Esophagus muscularis mucosa (tissue), 4 donors: Measurements from ENCODE around the gene CCDC51. TPM values are rescaled to one million over a fixed set of nuclear protein-coding genes. Genes with fewer than 3 reads are reported as not detected.

ENCODE experiments used
- DNase-seq: peaks from one replicate; pipeline ENCODE4 v3.0.0-alpha.2; 2017; ENCODE audit errors: extremely low spot score
- H3K27ac ChIP-seq, 4 donors: fragments of 200-600 bp; sonication (generic); replicated peaks in 1 of 4; 1 replicate in 3 of 4; 2 replicates in 1 of 4; pipeline ENCODE4 v1.5.1; 2016 to 2019; ENCODE audit warnings: mild to moderate bottlenecking in 1 of 4
- H3K27me3 ChIP-seq, 4 donors: fragments of 200-600 bp; sonication (generic); one replicate each; pipeline versions ENCODE4 v1.5.1 to v1.6.0; 2016 to 2019
- H3K36me3 ChIP-seq, 4 donors: fragments of 200-600 bp; sonication (generic); one replicate each; pipeline ENCODE4 v1.5.1; 2016 to 2019
- H3K4me1 ChIP-seq, 4 donors: fragments of 200-600 bp; sonication (generic); one replicate each; pipeline ENCODE4 v1.5.1; 2016 to 2019
- H3K4me3 ChIP-seq, 4 donors: fragments of 200-600 bp; sonication (generic); 1 replicate in 2 of 4; 2 replicates in 2 of 4; pipeline ENCODE4 v1.5.1; 2016 to 2019; ENCODE audit warnings: mild to moderate bottlenecking in 4 of 4, moderate library complexity in 1 of 4
- H3K9me3 ChIP-seq, 4 donors: fragments of 200-600 bp; sonication (generic); 1 replicate in 3 of 4; 2 replicates in 1 of 4; pipeline ENCODE4 v1.5.1; 2016 to 2019
- EP300 ChIP-seq: sonication (generic); formaldehyde crosslinking; IDR thresholded peaks from one replicate; pipeline ENCODE4 v1.6.1; 2017; ENCODE audit warnings: antibody characterized with exemption
- POLR2A ChIP-seq: fragments of 450-650 bp; IDR thresholded peaks from one replicate; pipeline ENCODE4 v1.6.1; 2017; ENCODE audit warnings: antibody characterized with exemption, moderate library complexity, mild to moderate bottlenecking, low read depth
- POLR2AphosphoS5 ChIP-seq, 2 donors: sonication (generic); formaldehyde crosslinking; IDR thresholded peaks; one replicate each; pipeline ENCODE4 v1.6.1; 2017; ENCODE audit warnings: antibody characterized with exemption in 2 of 2
- WGBS: methylation state at CpG from one replicate; pipeline ENCODE4 v1.1.5; 2018; 5-methylcytosine and 5-hydroxymethylcytosine counted together
- intact Hi-C: fragments of 100-400 bp; cut with DNase I; formaldehyde crosslinking; loops from one replicate; pipeline ENCODE4 v1.15.1; 2023
- total RNA-seq, 4 donors: library from RNA; depleted of rRNA; stranded (reverse); fragments of >200 nt; gene quantifications; one replicate each; pipeline versions ENCODE4 v1.1.0 to v1.2.1, GENCODE V29; 2016
- TF ChIP-seq, protein P1 (sequence below), 3 experiments: fragments of 200-600 bp in 2 of 3; fragments of 450-650 bp in 1 of 3; sonication (generic) in 2 of 3; IDR thresholded peaks; one replicate each; pipeline ENCODE4 v1.5.1; 2017 to 2019; ENCODE audit warnings: antibody characterized with exemption in 3 of 3, mild to moderate bottlenecking in 2 of 3, moderate library complexity in 1 of 3

The CCDC51 gene
- total RNA-seq, 4 donors from 2014 or later: 15.6 to 26.6 (median 23.0) TPM

DNA sequence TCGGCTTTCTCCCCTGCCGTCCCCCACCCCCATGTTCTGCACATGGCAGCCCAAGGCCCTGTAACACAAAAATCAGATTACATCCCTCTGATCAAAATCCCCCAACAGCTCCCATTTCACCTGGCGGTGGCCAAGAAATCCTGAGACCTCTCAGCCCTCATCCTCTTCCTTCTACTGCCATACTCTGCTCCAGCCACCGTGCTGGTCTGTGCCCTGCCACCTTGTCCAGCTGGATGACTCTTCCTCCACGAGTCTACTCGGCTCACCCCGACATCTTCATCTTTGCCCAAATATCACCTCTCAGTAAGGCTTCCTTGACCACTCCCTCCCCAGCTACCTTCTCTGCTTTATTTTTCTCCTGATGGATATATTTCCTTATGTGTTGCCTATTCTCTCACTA lies 3.1 kb downstream of the CCDC51 start:
- H3K4me1 ChIP-seq: peaks cover 47 to 67% (median 65%) of the 10 kb centered on the region in 4 donors
- DNase-seq: no peak

DNA sequence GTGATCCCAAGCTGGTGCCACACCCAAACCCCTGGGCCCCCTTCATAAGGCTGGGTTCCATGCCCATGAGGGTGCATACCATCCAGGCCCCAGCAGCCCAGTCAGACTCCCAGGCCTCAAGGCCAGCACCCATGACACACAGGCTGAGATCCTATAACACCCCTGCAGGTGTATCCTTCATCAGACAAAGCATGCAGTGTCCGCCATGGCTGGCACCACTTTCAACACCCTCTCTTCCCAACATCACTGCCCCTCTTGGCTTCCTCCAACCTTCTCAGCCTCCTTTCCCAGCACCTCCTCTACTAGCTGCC lies 3.5 kb downstream of the CCDC51 start:
- no peaks in the 10 kb centered on the region for H3K9me3 ChIP-seq
- no peak for DNase-seq
- WGBS: 0% methylated on average over 1 of the region's 1 CpG

More for the DNA sequence above, 3.1 kb downstream of the CCDC51 start:
- TF ChIP-seq POLR2A: no peak
- no peak for TF ChIP-seq POLR2AphosphoS5 (IDR thresholded peaks at IDR 0.05)
- TF ChIP-seq, protein P1, sequence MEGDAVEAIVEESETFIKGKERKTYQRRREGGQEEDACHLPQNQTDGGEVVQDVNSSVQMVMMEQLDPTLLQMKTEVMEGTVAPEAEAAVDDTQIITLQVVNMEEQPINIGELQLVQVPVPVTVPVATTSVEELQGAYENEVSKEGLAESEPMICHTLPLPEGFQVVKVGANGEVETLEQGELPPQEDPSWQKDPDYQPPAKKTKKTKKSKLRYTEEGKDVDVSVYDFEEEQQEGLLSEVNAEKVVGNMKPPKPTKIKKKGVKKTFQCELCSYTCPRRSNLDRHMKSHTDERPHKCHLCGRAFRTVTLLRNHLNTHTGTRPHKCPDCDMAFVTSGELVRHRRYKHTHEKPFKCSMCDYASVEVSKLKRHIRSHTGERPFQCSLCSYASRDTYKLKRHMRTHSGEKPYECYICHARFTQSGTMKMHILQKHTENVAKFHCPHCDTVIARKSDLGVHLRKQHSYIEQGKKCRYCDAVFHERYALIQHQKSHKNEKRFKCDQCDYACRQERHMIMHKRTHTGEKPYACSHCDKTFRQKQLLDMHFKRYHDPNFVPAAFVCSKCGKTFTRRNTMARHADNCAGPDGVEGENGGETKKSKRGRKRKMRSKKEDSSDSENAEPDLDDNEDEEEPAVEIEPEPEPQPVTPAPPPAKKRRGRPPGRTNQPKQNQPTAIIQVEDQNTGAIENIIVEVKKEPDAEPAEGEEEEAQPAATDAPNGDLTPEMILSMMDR (IDR thresholded peaks at IDR 0.05): no peak
- no peak for TF ChIP-seq EP300
- WGBS: 88% methylated on average over 7 of the region's 7 CpGs
- intact Hi-C loops: loop anchor here (2.0 kb wide), 1 partner anchor 164 kb away; no protein-coding TSS in a partner anchor
- Histone ChIP-seq H3K4me3 (no peak overlapping the region), H3K9me3 (no peaks in the 10 kb centered on the region), H3K27me3 (no peaks in the 10 kb centered on the region), H3K36me3 (peaks cover 3 to 20% (median 17%) of the 10 kb centered on the region in 4 donors), H3K27ac (peak overlapping the region in 2 of 4 donors; percentile 98 to 99)

DNA sequence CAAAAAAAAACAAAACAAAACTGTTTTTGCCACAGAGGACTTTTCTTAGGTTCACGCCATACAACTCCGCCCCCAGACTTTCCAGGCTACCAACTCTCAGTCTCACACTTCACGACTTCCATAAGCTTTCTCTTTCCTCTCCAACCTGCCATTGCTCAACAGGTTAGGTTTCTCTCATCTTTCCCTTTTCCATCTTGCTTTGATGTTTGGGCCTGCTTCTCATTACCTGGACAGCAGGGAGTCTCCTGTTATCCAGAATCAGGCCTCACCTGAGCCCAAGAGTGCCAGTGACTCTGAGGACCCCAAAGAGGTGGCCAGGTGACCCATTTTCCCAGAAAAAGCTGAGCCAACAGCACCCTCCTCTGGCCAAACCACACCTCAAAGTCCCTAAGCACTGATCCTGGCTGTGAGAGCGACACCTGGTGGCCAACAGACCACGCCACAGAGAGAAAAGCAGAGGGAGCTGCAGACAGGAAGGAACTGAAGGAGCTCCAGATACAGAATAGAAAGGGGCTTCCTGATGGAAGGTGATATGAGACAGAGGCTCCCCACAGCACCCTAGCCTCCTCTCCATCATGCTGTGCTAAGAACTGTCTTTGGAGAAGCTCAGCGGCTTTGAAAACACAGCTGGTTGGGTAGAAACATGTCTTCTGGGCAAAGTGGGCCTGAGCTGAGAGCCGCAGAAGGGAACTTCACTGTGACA lies 4.0 kb downstream of the CCDC51 start:
- no peaks in the 10 kb centered on the region for H3K9me3 ChIP-seq
- H3K4me1 ChIP-seq: peaks cover 37 to 65% (median 63%) of the 10 kb centered on the region in 4 donors
- TF ChIP-seq EP300 (no peak), POLR2AphosphoS5 (IDR thresholded peaks at IDR 0.05) (peak; percentile 15 to 72)
- TF ChIP-seq, protein P1 (IDR thresholded peaks at IDR 0.05): peak; percentile 99 to 100 (median 100)
- H3K27me3 ChIP-seq: no peaks in the 10 kb centered on the region
- 37% methylated on average over 6 of the region's 7 CpGs for WGBS
- peaks cover 0 to 17% (median 14%) of the 10 kb centered on the region in 4 donors for H3K36me3 ChIP-seq
- H3K4me3 ChIP-seq: peak overlapping the region in 1 of 4 donors; percentile 2
- DNase-seq: no peak
- intact Hi-C loops: loop anchor here (1.0 to 2.0 kb wide), 2 partner anchors 35 to 163 kb away; no protein-coding TSS in a partner anchor
- peak overlapping the region; percentile 93 to 99 (median 98) for H3K27ac ChIP-seq

More for the DNA sequence above, 3.5 kb downstream of the CCDC51 start:
- Histone ChIP-seq H3K4me3 (no peak overlapping the region), H3K4me1 (peaks cover 42 to 66% (median 64%) of the 10 kb centered on the region in 4 donors), H3K27me3 (no peaks in the 10 kb centered on the region), H3K27ac (peak overlapping the region; percentile 93 to 99 (median 98)), H3K36me3 (peaks cover 0 to 17% (median 15%) of the 10 kb centered on the region in 4 donors)
- intact Hi-C loops: loop anchor here (2.0 kb wide), 1 partner anchor 164 kb away; no protein-coding TSS in a partner anchor
- no peak for TF ChIP-seq POLR2AphosphoS5 (IDR thresholded peaks at IDR 0.05)
- TF ChIP-seq, protein P1 (IDR thresholded peaks at IDR 0.05): no peak
- TF ChIP-seq EP300: no peak
- TF ChIP-seq POLR2A: no peak

DNA sequence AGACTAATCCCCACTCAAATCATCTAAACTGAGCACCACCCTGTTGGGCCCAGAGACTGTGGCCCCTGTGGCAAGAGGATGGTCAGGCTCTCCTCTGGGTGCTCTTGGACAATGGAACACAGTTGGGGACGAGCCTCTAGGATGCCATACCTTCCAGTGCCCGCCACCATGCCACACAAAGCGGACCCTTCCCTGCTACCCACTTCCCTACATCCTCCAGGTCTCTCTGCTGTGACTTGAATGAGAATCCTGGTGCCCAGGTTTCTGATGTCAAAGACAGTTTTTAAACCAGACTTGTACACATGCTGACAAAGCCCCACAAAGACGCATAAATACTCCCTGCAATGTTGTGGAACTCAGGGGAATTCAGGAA lies 4.7 kb downstream of the CCDC51 start:
- no peak for TF ChIP-seq POLR2A
- no peak for TF ChIP-seq EP300
- DNase-seq: no peak
- no peak overlapping the region for H3K4me3 ChIP-seq
- peaks cover 0 to 17% (median 14%) of the 10 kb centered on the region in 4 donors for H3K36me3 ChIP-seq
- H3K4me1 ChIP-seq: peaks cover 40 to 70% (median 67%) of the 10 kb centered on the region in 4 donors
- H3K27ac ChIP-seq: peak overlapping the region; percentile 93 to 99 (median 98)
- H3K9me3 ChIP-seq: no peaks in the 10 kb centered on the region
- intact Hi-C loops: loop anchor here (1.0 kb wide), 1 partner anchor 34 kb away; no protein-coding TSS in a partner anchor
- H3K27me3 ChIP-seq: no peaks in the 10 kb centered on the region
- 91% methylated on average over 4 of the region's 4 CpGs for WGBS

DNA sequence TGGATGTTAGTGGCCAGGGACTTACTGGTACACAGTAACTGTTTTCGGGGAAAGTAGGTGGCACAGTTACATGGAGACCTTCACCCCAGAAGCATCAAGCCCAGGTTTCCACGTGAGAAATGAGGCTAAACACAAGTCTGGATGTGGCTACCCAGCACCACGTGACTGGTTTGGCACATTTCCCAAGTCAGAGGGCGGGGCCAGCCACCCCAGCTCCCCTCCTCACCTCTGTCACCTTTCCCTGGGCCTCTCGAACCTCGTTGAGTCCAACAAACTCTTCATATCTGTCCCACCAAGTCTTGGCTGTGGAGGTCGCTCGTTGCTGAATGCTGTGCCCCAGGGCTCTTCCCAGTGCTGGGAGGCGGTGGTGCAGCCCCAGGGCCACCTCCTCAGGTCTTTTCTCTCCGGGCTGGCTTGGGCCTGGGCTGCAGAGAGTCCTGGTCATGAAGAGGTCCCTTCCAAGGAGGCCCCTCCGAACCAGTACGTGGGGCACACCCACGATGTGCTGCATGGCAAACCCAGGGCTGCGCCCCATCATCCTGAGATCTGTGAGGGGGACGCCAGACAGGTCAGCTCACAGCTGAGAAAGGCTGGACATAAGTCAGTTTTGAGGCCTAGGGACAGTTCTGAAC lies 5.2 kb downstream of the CCDC51 start:
- no peaks in the 10 kb centered on the region for H3K27me3 ChIP-seq
- no peak overlapping the region for H3K4me3 ChIP-seq
- peaks cover 0 to 17% (median 14%) of the 10 kb centered on the region in 4 donors for H3K36me3 ChIP-seq
- intact Hi-C loops: loop anchor here (1.0 kb wide), 1 partner anchor 33 kb away; no protein-coding TSS in a partner anchor
- DNase-seq: no peak
- peak overlapping the region; percentile 93 to 99 (median 98) for H3K27ac ChIP-seq
- TF ChIP-seq, protein P1 (IDR thresholded peaks at IDR 0.05): no peak
- TF ChIP-seq EP300: no peak
- TF ChIP-seq POLR2AphosphoS5 (IDR thresholded peaks at IDR 0.05): no peak
- no peak for TF ChIP-seq POLR2A
- no peaks in the 10 kb centered on the region for H3K9me3 ChIP-seq
- peaks cover 42 to 75% (median 71%) of the 10 kb centered on the region in 4 donors for H3K4me1 ChIP-seq
- WGBS: 64% methylated on average over 10 of the region's 15 CpGs
